Non-pigmented ciliary epithelial cell (primary cell): ENCODE results near the gene GCN1.

Source experiments
- DNase-seq: peaks from one replicate; pipeline ENCODE4 v3.0.0-alpha.2; 2010; ENCODE audit warnings: low read depth

GCN1 gene

GRCh38 chr12:120228291-120229070 lies 34.0 kb upstream of the GCN1 start:
- no peak for DNase-seq

- DNase-seq = no peak
These were observed 33.5 kb upstream of the GCN1 start for GRCh38 chr12:120228041-120228290.

DNA sequence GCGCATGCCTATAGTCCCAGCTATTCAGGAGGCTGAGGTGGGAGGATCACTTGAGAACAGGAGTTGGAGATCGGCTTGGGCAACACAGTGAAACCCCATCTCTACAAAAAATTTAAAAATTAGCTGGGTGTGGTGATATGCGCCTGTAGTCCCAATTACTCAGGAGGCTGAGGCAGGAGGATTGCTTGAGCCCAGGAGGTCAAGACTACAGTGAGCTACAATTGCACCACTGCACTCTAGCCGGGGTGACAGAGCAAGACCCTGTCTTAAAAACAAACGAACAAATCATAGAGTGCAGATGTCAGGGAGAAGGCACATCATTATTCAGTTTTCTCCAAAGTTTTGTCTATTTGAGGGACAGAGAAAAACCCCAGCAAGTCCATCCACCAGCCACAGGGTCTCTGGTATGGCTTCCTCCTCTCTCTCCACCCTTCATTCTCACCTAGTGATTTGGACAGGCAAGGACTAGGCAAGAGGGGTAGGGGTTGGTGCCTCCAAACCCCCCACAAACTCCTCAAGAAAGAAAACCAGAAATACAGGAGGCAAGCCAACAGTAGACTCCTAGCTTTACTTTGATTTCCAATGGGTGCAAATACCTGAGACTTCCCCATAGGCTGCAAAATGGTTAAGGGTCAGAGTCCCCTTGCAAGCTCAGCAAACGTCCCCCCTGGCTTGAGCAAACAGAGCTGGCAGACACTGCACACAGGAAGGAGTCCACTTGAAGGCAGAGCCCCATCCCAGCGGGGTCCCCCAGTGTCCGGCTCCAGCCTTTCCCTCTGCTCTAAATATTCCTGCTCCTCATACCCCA lies 32.9 kb upstream of the GCN1 start:
- DNase-seq = no peak

DNA sequence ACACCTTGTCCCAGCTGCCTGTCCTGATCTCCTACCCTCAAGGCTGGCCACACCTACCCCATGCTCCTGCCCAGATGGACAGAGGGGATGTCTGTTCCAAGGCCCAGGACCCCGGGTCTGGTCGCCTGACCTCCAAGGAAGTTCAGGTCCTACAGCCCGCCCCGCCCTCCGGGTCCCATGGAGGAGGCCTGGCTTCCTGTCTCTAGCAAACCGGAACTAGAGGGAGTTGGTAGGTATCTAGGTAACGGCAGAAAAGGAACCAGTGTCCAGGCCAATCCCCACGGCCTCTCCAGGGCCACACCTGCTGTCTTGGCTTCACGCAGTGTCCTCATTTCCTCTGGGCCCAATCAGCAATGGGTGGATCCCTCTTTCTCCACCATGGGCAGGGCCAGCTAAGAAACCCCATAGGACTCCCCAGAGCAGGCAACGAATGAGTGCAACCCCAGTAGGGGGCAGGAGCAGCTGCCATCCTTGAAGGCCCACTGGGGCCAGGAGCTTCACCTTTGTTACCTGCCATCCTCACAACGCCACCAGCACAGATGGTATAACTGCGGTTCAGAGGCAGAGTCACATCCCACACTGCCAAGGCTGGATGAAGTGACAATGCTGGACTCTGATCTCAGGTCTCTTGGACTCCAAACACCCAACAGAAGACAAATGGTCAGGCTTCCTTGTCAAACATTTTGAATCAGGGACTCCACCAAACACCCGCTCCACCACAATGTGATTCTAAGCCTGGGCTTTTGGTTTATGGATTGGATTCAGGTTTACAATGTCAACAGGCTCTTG lies 31.5 kb upstream of the GCN1 start:
- DNase-seq = no peak

DNA sequence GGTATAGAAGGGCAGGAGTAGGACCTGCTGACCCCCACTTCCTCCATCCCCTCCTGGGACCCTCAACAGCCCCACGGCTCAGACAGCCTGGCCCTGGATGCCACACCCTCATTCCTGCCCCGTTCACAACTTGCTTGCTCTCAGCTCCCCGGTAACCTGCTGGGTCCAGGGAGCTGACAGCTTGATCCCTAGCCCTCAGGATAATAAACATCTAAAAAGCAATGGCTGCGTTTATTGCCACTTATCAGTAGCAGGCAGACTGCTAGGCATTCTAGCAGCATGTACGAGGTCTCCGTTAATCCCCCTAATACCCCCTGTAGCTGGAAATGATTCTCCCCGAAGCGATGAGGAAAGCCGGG lies 30.7 kb upstream of the GCN1 start:
- DNase-seq = no peak

- DNase-seq = no peak
These were observed 30.0 kb upstream of the GCN1 start for GRCh38 chr12:120224304-120225199.

DNA sequence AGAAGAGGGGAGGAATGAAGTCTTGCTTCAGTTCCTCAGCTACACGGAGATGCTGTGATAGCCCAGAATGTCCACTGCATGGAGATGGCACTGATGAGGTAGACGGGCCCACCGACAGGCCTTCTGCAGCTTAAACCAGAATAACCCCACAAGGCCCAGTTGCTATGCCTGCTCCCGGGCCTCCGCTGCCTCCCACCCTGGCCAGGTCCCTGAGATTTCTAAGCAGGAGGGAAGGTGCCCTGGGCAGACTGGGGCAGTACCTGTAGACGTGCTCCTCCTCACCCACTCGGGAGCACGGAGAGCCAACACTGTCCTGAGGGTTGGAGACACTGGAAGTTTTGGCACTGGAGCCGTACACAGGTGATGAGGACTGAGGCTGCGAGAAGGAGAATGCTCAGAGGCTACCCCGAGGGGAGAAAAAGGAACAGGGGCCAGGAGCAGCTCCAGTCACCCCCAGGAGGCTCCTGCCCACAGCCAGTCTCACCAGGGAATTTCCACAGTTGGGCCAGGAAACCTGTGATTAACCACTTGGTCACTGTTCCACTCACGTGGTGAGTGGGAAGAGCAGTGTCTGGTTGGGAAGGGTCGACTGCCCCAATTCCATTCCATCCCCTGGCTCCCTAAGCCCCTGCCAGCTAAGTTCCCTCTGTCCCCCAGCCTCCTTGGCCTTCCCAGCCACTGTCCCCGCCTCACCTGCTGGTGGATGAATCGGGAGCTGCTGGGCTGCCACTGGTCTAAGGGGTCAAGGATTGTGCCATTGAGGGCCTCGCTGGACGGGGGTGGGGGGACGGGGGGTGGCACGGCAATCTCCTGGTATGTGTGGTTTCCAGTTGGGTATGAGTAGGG lies 29.2 kb upstream of the GCN1 start:
- no peak for DNase-seq

- DNase-seq = no peak
These were observed 27.8 kb upstream of the GCN1 start for GRCh38 chr12:120222288-120222832.

- DNase-seq = no peak
These were observed 27.0 kb upstream of the GCN1 start for GRCh38 chr12:120221576-120221900.

DNA sequence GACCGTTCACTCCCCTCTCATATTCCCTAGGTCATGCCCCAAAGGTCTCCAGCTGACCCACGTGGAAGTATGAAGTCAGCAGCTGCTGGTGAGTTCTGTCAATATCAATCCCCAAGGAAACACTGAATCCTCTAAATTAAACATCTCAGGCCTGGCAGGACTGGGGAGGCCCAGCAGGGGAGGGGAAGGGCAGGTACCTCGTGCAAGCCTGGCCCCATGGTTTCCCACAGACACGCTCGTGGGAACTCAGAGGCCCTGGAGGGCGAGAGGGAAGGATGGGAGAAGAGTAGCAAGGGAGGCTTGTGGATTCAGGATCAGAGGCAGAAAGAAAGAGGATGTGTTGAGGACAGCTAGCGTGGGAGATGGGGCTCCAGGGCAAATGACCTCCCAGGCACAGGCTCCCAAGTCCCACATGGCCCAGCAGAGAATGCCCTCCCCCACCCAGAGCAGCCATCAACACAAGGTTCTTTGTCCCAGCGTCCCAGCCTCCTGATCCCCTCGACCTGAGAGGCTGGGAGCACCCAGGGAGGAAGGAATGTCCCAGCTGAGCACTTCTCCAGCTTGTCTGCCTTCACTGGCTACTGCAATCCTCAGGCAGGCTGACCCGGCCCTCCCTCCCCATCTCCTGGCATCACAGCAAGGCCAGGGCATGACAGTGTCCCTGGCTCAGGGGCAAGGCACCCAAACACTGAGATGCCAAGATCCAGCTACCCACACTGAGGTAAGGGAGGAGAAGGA lies 26.5 kb upstream of the GCN1 start:
- no peak for DNase-seq

- DNase-seq = no peak
These were observed 24.4 kb upstream of the GCN1 start for GRCh38 chr12:120218680-120219606.

- DNase-seq = no peak
These were observed 22.5 kb upstream of the GCN1 start for GRCh38 chr12:120216742-120217605.

DNA sequence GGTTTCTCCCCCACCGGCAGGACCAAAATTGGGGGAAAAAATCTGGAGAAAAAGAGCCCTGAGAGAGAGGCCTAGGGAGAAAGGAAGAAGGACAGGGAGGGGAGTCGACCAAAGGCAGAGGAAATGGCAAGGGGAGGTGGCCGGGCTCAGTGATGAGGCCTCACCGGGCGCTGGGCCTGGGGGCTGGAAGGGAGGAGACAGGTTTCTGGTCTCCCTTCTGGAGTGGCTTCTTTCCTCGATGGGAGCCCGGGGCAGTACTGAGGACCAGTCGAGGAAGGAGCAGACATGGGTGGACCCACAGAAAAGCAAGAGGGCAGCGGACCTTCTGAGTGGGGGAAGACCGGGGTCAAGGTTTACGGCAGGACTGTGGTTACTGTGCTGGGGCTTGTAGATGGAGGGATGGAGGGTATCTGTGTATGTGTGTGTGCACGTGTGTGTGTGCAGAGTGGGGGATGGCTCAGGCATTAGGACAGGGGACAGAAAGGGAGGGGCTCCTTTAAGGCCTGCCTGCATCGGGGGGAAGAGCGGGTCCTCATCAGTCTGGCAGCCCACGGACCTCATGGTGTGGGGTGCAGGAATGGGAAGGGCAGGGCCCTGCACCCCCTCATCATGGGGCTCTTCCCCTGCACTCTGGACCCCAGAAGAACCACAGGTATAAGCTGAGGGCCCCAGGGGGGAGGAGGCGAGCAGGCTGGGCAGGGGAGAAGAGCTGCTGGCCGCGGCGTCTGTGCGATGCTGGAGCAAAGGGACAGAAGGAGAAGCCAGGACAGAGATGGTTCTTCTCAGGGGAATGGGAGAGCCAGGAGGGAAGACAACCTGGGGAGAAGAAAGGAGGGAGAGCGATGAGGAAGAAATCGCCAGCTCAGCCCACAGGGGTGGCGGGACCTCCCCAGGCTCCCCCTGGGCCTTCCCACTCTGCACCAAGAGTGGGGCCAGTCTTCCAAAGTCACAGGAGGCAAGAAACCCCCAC lies 21.5 kb upstream of the GCN1 start:
- DNase-seq = no peak

GRCh38 chr12:120215357-120215735 lies 20.8 kb upstream of the GCN1 start:
- DNase-seq = no peak

GRCh38 chr12:120214626-120215356 lies 20.3 kb upstream of the GCN1 start:
- no peak for DNase-seq

DNA sequence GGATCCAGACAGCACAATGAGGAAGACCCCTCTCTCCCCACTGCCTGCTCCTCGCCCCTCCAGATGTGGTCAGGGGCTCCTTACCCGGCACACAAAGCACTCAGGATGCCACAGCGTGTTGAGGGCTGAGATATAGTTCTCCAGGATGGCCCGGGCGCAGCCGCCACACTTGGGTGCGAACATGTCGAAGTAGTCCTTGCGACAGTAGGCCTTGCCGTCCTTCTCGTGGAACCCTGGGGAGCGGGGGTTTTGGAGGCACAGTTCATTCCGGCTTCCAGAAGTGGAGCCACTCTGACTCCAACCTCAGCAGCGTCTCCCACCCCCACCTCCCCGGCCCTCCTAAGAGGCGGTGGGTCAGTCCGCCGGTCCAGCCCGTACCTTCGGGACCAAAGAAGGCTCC lies 19.2 kb upstream of the GCN1 start:
- DNase-seq = no peak
